Esophagus squamous epithelium (tissue), 4 donors: ENCODE measurements around the gene CCDC81.

Source experiments
- CTCF ChIP-seq, 6 experiments: fragments of 450-650 bp in 4 of 6; fragments of 200-600 bp in 2 of 6; sonication (generic) in 2 of 6; IDR thresholded peaks; one replicate each; pipeline ENCODE4 v1.5.1; 2016 to 2019; ENCODE audit warnings: antibody characterized with exemption in 6 of 6, mild to moderate bottlenecking in 4 of 6, moderate library complexity in 4 of 6
- POLR2A ChIP-seq, 4 donors: fragments of 450-650 bp; IDR thresholded peaks; one replicate each; pipeline ENCODE4 v1.6.1; 2017; ENCODE audit warnings: antibody characterized with exemption in 4 of 4, mild to moderate bottlenecking in 4 of 4, moderate library complexity in 3 of 4

- TF ChIP-seq POLR2A (IDR thresholded peaks at IDR 0.05), result no peak
- TF ChIP-seq CTCF (IDR thresholded peaks at IDR 0.05), result no peak
These were observed 37.5 kb upstream of the CCDC81 start for GRCh38 chr11:86337227-86337626.
